ENCODE measurements around the gene SGMS2.

DNA sequence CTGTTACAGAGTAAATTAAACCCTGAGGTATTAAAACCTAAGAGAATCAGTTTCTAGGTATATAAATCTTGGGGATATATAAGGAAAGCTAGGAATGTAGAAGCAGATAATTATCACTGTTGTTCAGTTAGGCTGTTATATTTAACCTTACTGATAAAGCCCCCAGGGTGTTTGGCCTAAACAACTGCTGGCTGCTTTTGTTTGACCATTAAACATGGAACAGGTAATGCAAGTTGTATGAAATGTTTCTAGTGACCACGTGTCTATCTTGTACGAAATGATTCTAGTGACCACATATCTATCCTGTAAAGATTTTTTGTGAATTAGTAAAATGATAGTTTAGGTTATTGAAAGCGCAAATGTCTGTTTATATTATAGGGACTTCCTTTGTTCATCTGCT lies 52.6 kb downstream of the SGMS2 start:
- TF ChIP-seq, protein P1, sequence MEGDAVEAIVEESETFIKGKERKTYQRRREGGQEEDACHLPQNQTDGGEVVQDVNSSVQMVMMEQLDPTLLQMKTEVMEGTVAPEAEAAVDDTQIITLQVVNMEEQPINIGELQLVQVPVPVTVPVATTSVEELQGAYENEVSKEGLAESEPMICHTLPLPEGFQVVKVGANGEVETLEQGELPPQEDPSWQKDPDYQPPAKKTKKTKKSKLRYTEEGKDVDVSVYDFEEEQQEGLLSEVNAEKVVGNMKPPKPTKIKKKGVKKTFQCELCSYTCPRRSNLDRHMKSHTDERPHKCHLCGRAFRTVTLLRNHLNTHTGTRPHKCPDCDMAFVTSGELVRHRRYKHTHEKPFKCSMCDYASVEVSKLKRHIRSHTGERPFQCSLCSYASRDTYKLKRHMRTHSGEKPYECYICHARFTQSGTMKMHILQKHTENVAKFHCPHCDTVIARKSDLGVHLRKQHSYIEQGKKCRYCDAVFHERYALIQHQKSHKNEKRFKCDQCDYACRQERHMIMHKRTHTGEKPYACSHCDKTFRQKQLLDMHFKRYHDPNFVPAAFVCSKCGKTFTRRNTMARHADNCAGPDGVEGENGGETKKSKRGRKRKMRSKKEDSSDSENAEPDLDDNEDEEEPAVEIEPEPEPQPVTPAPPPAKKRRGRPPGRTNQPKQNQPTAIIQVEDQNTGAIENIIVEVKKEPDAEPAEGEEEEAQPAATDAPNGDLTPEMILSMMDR (IDR thresholded peaks at IDR 0.05): no peak
- TF ChIP-seq POLR2A (IDR thresholded peaks at IDR 0.05): no peak
